Tibial nerve (tissue), 4 donors: ENCODE data around the gene IFITM10. TPM values are rescaled to one million over a fixed set of nuclear protein-coding genes. Genes with fewer than 3 reads are reported as not detected.
A peak's percentile ranks its signal among the peaks of the same experiment; 100 is the strongest.

Experiments
- DNase-seq, 2 donors: peaks; one replicate each; pipeline ENCODE4 v3.0.0-alpha.2; 2019; ENCODE audit warnings: low spot score in 2 of 2
- H3K27ac ChIP-seq, 4 donors: fragments of 200-600 bp; sonication (generic) in 3 of 4; one replicate each; pipeline ENCODE4 v1.5.1; 2017 to 2019; ENCODE audit warnings: mild to moderate bottlenecking in 1 of 4
- H3K27me3 ChIP-seq, 2 donors: fragments of 200-600 bp; sonication (generic) in 1 of 2; one replicate each; pipeline versions ENCODE4 v1.5.1 to v1.6.0; 2017 to 2019
- H3K36me3 ChIP-seq, 3 donors: fragments of 200-600 bp; sonication (generic); one replicate each; pipeline ENCODE4 v1.5.1; 2018 to 2019
- H3K4me1 ChIP-seq, 4 donors: fragments of 200-600 bp; sonication (generic) in 3 of 4; one replicate each; pipeline ENCODE4 v1.5.1; 2017 to 2019
- H3K4me3 ChIP-seq, 4 donors: fragments of 200-600 bp; sonication (generic) in 3 of 4; one replicate each; pipeline ENCODE4 v1.5.1; 2017 to 2019; ENCODE audit warnings: mild to moderate bottlenecking in 1 of 4, moderate library complexity in 1 of 4
- H3K9me3 ChIP-seq, 4 donors: fragments of 200-600 bp; sonication (generic) in 3 of 4; one replicate each; pipeline ENCODE4 v1.5.1; 2017 to 2019
- CTCF ChIP-seq, 5 experiments: fragments of 200-600 bp in 3 of 5; fragments of 450-650 bp in 2 of 5; sonication (generic) in 3 of 5; IDR thresholded peaks; one replicate each; pipeline ENCODE4 v1.5.1; 2016 to 2019; ENCODE audit warnings: antibody characterized with exemption in 5 of 5, mild to moderate bottlenecking in 3 of 5, moderate library complexity in 2 of 5
- EP300 ChIP-seq, 2 donors: sonication (generic); formaldehyde crosslinking; IDR thresholded peaks; one replicate each; pipeline ENCODE4 v1.6.1; 2017; ENCODE audit warnings: antibody characterized with exemption in 2 of 2, mild to moderate bottlenecking in 1 of 2
- POLR2A ChIP-seq, 2 donors: fragments of 450-650 bp; IDR thresholded peaks; one replicate each; pipeline ENCODE4 v1.6.1; 2017; ENCODE audit warnings: antibody characterized with exemption in 2 of 2, mild to moderate bottlenecking in 2 of 2, moderate library complexity in 2 of 2
- WGBS, 2 donors: methylation state at CpG; one replicate each; pipeline ENCODE4 v1.1.5; 2018; 5-methylcytosine and 5-hydroxymethylcytosine counted together
- total RNA-seq, 4 donors: library from RNA; depleted of rRNA; stranded (reverse); fragments of >200 nt; gene quantifications; one replicate each; pipeline ENCODE4 v1.1.0, GENCODE V29; 2016

Gene IFITM10
- total RNA-seq, 4 donors from 2014 or later, result 5.9 to 54.9 (median 13.8) TPM

GRCh38 chr11:1696608-1697570 is 53.5 kb downstream of the IFITM10 start, which contains the start of gene KRTAP5-6:
KRTAP5-6 (plus strand) TSS chr11:1697195; CDS start chr11:1697246, 51 bp downstream.
- WGBS, 2 donors, result 78 to 80% methylated on average over 9 to 10 of the region's 11 CpGs
- Histone ChIP-seq H3K4me3 (no peak within 1 kb of the TSS), H3K4me1 (peaks cover 0 to 15% (median 8%) of the 10 kb centered on the region in 4 donors), H3K27ac (no peak within 1 kb of the TSS), H3K27me3 (no peaks in the 10 kb centered on the region), H3K9me3 (no peaks in the 10 kb centered on the region), H3K36me3 (no peaks in the 10 kb centered on the region)
- no peak for DNase-seq
- TF ChIP-seq CTCF (IDR thresholded peaks at IDR 0.05) (no peak), POLR2A (IDR thresholded peaks at IDR 0.05) (no peak), EP300 (IDR thresholded peaks at IDR 0.05) (no peak)

- H3K4me3 ChIP-seq, result no peak overlapping the region
- no peak for TF ChIP-seq POLR2A (IDR thresholded peaks at IDR 0.05)
- TF ChIP-seq CTCF (IDR thresholded peaks at IDR 0.05), result no peak
- no peak for TF ChIP-seq EP300 (IDR thresholded peaks at IDR 0.05)
- no peak overlapping the region for H3K27ac ChIP-seq
- H3K36me3 ChIP-seq, result no peaks in the 10 kb centered on the region
- peaks cover 0 to 15% (median 8%) of the 10 kb centered on the region in 4 donors for H3K4me1 ChIP-seq
- WGBS, 2 donors, result 97 to 100% methylated on average over 3 of the region's 3 CpGs
- DNase-seq, result no peak
- H3K27me3 ChIP-seq, result no peaks in the 10 kb centered on the region
- no peaks in the 10 kb centered on the region for H3K9me3 ChIP-seq
Measured at GRCh38 chr11:1695548-1696108, 54.8 kb downstream of the IFITM10 start.

GRCh38 chr11:1694846-1695547 is 55.4 kb downstream of the IFITM10 start:
- no peaks in the 10 kb centered on the region for H3K27me3 ChIP-seq
- no peak overlapping the region for H3K27ac ChIP-seq
- H3K36me3 ChIP-seq, result no peaks in the 10 kb centered on the region
- peaks cover 0 to 15% (median 8%) of the 10 kb centered on the region in 4 donors for H3K4me1 ChIP-seq
- H3K4me3 ChIP-seq, result no peak overlapping the region
- TF ChIP-seq POLR2A (IDR thresholded peaks at IDR 0.05), result no peak
- no peak for TF ChIP-seq EP300 (IDR thresholded peaks at IDR 0.05)
- TF ChIP-seq CTCF (IDR thresholded peaks at IDR 0.05), result no peak
- H3K9me3 ChIP-seq, result no peaks in the 10 kb centered on the region
- no peak for DNase-seq
- WGBS, 2 donors, result 90 to 95% methylated on average over 12 to 14 of the region's 15 CpGs

GRCh38 chr11:1694064-1694845 is 56.1 kb downstream of the IFITM10 start:
- Histone ChIP-seq H3K4me1 (peaks cover 0 to 15% (median 8%) of the 10 kb centered on the region in 4 donors), H3K4me3 (peak overlapping the region in 3 of 4 donors; percentile 24 to 45 (median 39)), H3K27ac (peak overlapping the region in 3 of 4 donors; percentile 6 to 82 (median 72)), H3K9me3 (no peaks in the 10 kb centered on the region), H3K36me3 (no peaks in the 10 kb centered on the region), H3K27me3 (peaks cover 0 to 3% of the 10 kb centered on the region in 2 donors)
- 49 to 52% methylated on average over 35 to 36 of the region's 45 CpGs for WGBS, 2 donors
- peak; percentile 67 to 82 for DNase-seq
- TF ChIP-seq EP300 (IDR thresholded peaks at IDR 0.05), result peak in 1 of 2 donors; percentile 35
- TF ChIP-seq POLR2A (IDR thresholded peaks at IDR 0.05), result no peak
- TF ChIP-seq CTCF (IDR thresholded peaks at IDR 0.05), result peak; percentile 88 to 98 (median 97)
